ENCODE measurements around the gene B3GNT4.

- no peak for TF ChIP-seq CTCF (IDR thresholded peaks at IDR 0.05; ENCODE audit: low read depth, low read length)
- no peak for TF ChIP-seq MAX (IDR thresholded peaks at IDR 0.05; ENCODE audit: low read depth, low read length)
- no peak for TF ChIP-seq POLR2A (IDR thresholded peaks at IDR 0.05; ENCODE audit: extremely low read depth, insufficient read length)
Measured at GRCh38 chr12:122208073-122208820, 4.7 kb downstream of the B3GNT4 start.
